OCI-LY7 (cell line): Measurements from ENCODE around the gene HDAC10.

Source experiments
- EZH2phosphoT487 ChIP-seq: fragments of 200-600 bp; sonication (generic); IDR thresholded peaks from 2 replicates; pipeline ENCODE4 v1.6.1; 2018; ENCODE audit warnings: low read depth, borderline replicate concordance, mild to moderate bottlenecking, mixed run types, antibody characterized with exemption, low read length, moderate library complexity, mixed read lengths
- TF ChIP-seq, protein P1 (sequence below): fragments of 200-600 bp; sonication (generic); conservative IDR thresholded peaks from 2 replicates; pipeline ENCODE4 v1.5.1; 2014; ENCODE audit warnings: mild to moderate bottlenecking, antibody characterized with exemption, low read length, moderate library complexity, mixed read lengths

GRCh38 chr22:50300620-50301257 lies 49.7 kb upstream of the HDAC10 start:
- TF ChIP-seq, protein P1, sequence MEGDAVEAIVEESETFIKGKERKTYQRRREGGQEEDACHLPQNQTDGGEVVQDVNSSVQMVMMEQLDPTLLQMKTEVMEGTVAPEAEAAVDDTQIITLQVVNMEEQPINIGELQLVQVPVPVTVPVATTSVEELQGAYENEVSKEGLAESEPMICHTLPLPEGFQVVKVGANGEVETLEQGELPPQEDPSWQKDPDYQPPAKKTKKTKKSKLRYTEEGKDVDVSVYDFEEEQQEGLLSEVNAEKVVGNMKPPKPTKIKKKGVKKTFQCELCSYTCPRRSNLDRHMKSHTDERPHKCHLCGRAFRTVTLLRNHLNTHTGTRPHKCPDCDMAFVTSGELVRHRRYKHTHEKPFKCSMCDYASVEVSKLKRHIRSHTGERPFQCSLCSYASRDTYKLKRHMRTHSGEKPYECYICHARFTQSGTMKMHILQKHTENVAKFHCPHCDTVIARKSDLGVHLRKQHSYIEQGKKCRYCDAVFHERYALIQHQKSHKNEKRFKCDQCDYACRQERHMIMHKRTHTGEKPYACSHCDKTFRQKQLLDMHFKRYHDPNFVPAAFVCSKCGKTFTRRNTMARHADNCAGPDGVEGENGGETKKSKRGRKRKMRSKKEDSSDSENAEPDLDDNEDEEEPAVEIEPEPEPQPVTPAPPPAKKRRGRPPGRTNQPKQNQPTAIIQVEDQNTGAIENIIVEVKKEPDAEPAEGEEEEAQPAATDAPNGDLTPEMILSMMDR, result no peak
- no peak for TF ChIP-seq EZH2phosphoT487
